NCI-H2107 treated with DMSO at 0.1 percent for 48 hours (cell line): ENCODE measurements around the gene SF1.

Experiments used
- DNase-seq: peaks from one replicate; lab custom pipeline; 2025; ENCODE audit not compliant: unreplicated experiment; lab: John Stamatoyannopoulos, UW

The SF1 gene

GRCh38 chr11:64750361-64751054 is 27.8 kb downstream of the SF1 start:
- no peak for DNase-seq

GRCh38 chr11:64747961-64748665 is 30.2 kb downstream of the SF1 start:
- DNase-seq = no peak

GRCh38 chr11:64746486-64746885 is 31.9 kb downstream of the SF1 start:
- DNase-seq = no peak

- DNase-seq = no peak
Measured at GRCh38 chr11:64745521-64746328, 32.6 kb downstream of the SF1 start.

- DNase-seq = no peak
Measured at GRCh38 chr11:64745189-64745520, 33.2 kb downstream of the SF1 start.

- DNase-seq = no peak
Measured at GRCh38 chr11:64744544-64745188, 33.7 kb downstream of the SF1 start.

GRCh38 chr11:64743591-64744543 is 34.5 kb downstream of the SF1 start, which contains the start of gene RASGRP2:
RASGRP2 (minus strand) TSS chr11:64744142; CDS start chr11:64742866, 1,276 bp downstream.
- no peak for DNase-seq

GRCh38 chr11:64742889-64743590 is 35.3 kb downstream of the SF1 start:
- DNase-seq = no peak

- DNase-seq = no peak
Measured at GRCh38 chr11:64742087-64742888, 36.1 kb downstream of the SF1 start.

- no peak for DNase-seq
Measured at GRCh38 chr11:64741375-64742086, 36.8 kb downstream of the SF1 start.

GRCh38 chr11:64739871-64740270 is 38.5 kb downstream of the SF1 start:
- DNase-seq = no peak

- DNase-seq = no peak
Measured at GRCh38 chr11:64736654-64737053, 41.7 kb downstream of the SF1 start.

GRCh38 chr11:64735725-64736259 is 42.5 kb downstream of the SF1 start:
- no peak for DNase-seq

- DNase-seq = no peak
Measured at GRCh38 chr11:64734811-64735724, 43.3 kb downstream of the SF1 start.

GRCh38 chr11:64731601-64732000 is 46.7 kb downstream of the SF1 start:
- no peak for DNase-seq

- no peak for DNase-seq
Measured at GRCh38 chr11:64729851-64730382, 48.4 kb downstream of the SF1 start.
